RPMI7951 (cell line): ENCODE data around the gene IQGAP2. TPM values are rescaled to one million over a fixed set of nuclear protein-coding genes. Genes with fewer than 3 reads are reported as not detected.
"Not testable (repeated sequence)": the region's sequence is repeated elsewhere in the genome, so short reads cannot be mapped to it uniquely, and the experiment has no call there.

Experiments used
- DNase-seq: peaks from one replicate; pipeline ENCODE4 v3.0.0-alpha.2; 2012; ENCODE audit warnings: low read depth
- total RNA-seq: library from RNA; depleted of rRNA; stranded (reverse); fragments of >200 nt; shearing (Covaris generic); gene quantifications from 2 replicates; pipeline ENCODE4 v1.2.3, GENCODE V29; 2014

The IQGAP2 gene
- total RNA-seq, 1 experiment from 2014 or later = 0.24 TPM

- DNase-seq = no peak
Observed at GRCh38 chr5:76576450-76576849, 173.4 kb downstream of the IQGAP2 start.

GRCh38 chr5:76576996-76577395 lies 173.9 kb downstream of the IQGAP2 start:
- no peak for DNase-seq

GRCh38 chr5:76579166-76579937 lies 176.3 kb downstream of the IQGAP2 start:
- DNase-seq = no peak

GRCh38 chr5:76580981-76581380 lies 177.9 kb downstream of the IQGAP2 start:
- no peak for DNase-seq

GRCh38 chr5:76582230-76583162 lies 179.4 kb downstream of the IQGAP2 start:
- peak; percentile 24 for DNase-seq

DNA sequence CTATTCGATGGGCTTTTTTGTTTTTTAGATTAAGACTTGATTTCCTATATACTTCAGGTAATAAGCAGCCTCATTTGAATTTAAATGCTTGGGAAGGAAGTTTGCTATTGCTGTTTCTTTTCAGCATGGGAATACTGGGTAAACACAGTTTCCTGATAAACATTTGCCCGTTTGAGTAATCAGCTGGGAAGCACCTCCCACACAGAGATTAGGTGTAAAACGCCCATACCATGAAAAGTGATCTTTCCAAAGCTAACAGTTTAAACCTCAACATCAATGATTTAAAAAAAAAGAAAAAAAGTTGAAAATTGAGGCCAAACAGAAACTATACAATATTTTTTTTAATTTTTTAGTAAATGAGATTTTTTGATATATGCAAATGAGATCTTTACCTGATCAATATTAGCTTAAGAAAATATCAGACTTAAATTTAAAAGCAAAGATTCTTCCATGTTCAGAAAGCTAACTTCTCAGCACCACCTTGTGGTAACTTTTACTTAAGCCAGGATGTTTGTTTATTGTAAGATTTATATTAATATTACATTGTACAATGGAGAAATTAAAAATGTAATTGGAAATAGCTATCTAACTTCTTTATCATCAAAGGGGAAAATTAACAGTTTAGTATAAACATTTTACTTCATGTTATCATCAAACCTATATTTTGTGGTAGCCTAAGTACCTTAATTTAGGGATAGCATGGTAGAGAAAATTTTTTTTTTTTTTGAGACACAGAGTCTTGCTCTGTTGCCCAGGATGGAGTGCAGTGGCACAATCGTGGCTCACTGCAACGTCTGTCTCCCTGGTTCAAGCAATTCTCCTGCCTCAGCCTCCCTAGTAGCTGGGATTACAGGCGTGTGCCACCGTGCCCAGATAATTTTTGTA lies 180.3 kb downstream of the IQGAP2 start:
- no peak for DNase-seq

DNA sequence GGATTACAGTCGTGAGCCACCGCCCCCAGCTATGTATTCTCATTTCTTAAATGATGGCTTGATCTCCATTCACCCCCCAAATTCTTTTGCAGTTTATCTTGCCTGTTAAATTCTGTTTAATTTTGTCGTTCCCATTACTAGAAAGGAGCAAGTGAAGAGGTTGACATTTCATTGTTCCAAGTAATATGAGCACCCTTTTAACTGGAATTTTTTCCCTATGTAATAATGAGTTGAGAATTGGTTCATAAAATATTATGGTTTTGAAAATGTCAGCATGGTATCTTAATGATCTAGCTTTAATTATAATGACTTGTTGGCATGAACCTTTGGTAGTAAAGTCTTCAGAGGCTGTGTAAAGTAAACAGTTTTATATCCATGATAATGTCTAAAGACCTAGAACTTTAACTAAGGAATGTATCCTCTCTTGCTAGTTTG lies 182.7 kb downstream of the IQGAP2 start:
- DNase-seq = no peak

DNA sequence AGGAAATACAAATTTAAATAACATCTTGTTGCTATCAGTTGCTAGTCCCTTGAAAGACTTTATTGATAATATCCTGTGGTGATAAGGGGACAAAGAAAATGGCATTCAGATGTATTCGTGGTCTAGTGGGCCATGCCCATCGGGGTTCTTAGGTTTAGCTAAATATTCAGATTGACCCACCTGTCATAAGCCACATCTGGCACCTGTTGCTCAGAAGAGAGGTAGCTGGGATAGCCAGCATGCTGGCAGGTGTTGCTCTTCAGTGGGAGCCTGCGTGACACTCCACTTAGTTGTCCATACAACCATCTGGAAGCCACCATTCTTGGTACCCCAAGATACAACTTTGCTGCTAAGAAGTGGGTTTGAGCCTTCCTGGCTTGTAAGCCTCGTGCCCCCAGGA lies 183.4 kb downstream of the IQGAP2 start:
- no peak for DNase-seq

- DNase-seq = no peak
Observed at GRCh38 chr5:76590027-76590426, 186.9 kb downstream of the IQGAP2 start.

DNA sequence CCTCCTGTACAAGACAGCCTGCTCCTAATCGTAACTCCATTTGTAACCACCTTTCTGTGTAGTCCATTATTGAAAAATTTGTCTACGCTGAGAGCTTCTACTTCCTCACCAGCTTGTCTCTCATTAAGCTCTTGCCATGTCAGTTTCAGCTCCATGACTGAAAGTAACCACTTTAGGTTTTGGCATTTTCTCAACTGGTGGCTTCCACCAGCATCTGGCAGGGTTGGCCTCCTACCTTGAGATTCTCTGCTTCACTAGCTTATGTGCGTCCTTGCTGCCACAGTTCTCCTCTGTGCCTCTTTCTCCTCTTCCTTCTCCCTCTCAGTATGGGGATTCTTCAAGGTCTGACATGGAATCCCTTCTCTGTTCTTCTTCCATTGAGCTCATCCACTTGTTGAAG lies 188.3 kb downstream of the IQGAP2 start:
- no peak for DNase-seq

GRCh38 chr5:76592692-76593091 lies 189.6 kb downstream of the IQGAP2 start:
- DNase-seq = no peak

DNA sequence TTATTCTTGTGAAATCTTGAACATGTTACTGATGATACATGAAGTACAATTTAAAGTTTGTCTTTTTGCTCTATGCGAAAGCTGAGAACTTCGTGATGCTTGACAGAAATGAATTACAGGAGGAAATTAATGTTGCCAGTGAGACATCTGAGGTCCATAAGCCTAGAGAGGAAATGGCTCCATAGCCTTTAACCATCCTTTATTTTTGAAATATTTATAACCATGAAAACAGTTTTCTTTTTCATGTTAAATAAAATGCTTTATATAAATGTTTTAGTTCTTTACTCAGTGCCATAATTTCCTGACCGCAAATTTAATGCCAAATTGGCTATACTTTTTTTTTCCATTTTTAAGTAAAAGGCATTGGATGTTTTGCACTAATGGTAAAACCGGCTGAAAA lies 191.0 kb downstream of the IQGAP2 start:
- no peak for DNase-seq

DNA sequence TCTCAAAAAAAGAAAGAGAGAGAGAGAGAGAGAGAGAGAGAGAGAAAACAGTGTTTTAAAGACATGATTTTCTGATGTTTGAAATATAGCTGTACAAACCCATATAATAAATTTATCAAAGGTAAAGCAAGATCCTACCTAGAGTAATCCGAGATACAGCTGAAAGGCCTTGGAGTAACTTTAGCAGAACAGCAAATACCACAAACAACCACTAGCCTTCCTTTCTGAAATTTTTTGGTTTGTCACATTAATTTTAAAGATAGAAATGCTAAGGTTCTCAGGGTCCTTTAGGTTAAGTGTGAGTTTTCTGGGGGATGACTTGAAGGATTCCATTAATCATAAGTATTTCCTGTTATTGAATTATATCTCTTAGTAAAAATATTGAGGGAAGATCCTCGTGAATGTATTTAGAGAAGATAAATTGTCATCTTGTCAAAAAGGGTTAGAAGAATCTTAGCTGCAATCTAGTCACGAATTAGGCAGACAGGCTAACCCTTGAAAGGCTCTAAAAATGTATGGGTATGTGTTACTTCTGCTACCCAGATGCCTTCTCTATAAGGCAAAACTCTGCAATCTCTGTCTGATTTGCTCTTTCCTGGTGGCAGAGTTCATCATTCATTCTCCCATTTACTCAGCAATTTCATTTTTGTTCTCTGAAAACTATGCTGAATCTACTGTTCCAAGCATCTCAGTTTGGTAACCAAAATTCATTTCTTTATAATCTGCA lies 192.8 kb downstream of the IQGAP2 start:
- no peak for DNase-seq

GRCh38 chr5:76598531-76598930 lies 195.4 kb downstream of the IQGAP2 start:
- no peak for DNase-seq

- DNase-seq = no peak
Observed at GRCh38 chr5:76600716-76601115, 197.6 kb downstream of the IQGAP2 start.

GRCh38 chr5:76601470-76601869 lies 198.4 kb downstream of the IQGAP2 start:
- peak; percentile 66 for DNase-seq

DNA sequence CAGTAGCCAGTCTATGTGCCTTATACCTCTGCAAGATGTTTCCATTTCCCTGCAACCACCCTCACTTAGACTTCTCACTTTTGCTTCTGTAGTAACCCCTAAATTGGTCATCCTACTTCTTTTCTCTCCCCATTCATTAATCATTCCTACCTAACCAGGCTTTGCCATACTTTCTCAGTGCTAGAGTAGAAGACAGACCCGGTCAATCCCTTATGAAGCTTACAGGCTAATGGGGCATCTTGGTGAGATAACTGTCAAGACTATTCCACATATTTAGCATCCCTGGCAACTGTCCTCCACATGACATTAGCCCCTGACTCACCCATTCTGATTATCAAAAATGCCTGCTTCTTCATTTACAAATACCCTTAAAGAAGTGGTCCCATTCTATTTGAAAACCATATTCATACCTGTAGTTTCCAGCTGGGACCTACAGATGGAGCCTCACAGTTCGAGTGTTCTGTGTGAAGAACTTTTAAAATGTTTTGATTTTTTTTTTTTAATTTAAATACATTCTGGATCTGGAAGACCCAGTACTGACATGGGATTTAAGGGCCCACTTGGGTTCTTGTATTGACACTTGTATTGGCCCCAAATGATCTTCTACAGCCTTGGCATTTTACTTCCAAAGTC lies 199.1 kb downstream of the IQGAP2 start:
- no peak for DNase-seq

GRCh38 chr5:76603991-76604390 lies 200.9 kb downstream of the IQGAP2 start:
- DNase-seq = not testable (repeated sequence)

GRCh38 chr5:76604838-76605237 lies 201.8 kb downstream of the IQGAP2 start:
- DNase-seq = no peak

GRCh38 chr5:76606701-76607100 lies 203.6 kb downstream of the IQGAP2 start:
- no peak for DNase-seq
